HFFc6 (cell line): Measurements from ENCODE around the gene MCAT. TPM values are rescaled to one million over a fixed set of nuclear protein-coding genes. Genes with fewer than 3 reads are reported as not detected.
A peak's percentile ranks its signal among the peaks of the same experiment; 100 is the strongest.

ENCODE experiments used
- DNase-seq: peaks from one replicate; pipeline ENCODE4 v3.0.0-alpha.2; 2018
- H3K27ac Mint-ChIP-seq: 2 replicates; pipeline ENCODE4 v1.8.0; 2020; ENCODE audit warnings: mild to moderate bottlenecking, mixed read lengths
- H3K27me3 Mint-ChIP-seq: 2 replicates; pipeline ENCODE4 v1.8.0; 2021; ENCODE audit warnings: mild to moderate bottlenecking, moderate library complexity, mixed read lengths; ENCODE audit not compliant: insufficient read depth
- H3K36me3 Mint-ChIP-seq: 2 replicates; pipeline ENCODE4 v1.8.0; 2021; ENCODE audit warnings: low read depth, mixed read lengths
- H3K4me1 Mint-ChIP-seq: 2 replicates; pipeline ENCODE4 v1.8.0; 2020; ENCODE audit warnings: low read depth, mixed read lengths
- H3K4me3 Mint-ChIP-seq: 2 replicates; pipeline ENCODE4 v1.8.0; 2020; ENCODE audit warnings: mild to moderate bottlenecking, moderate library complexity, mixed read lengths
- H3K9me3 Mint-ChIP-seq: 2 replicates; pipeline ENCODE4 v1.8.0; 2020; ENCODE audit warnings: mild to moderate bottlenecking, mixed read lengths
- total RNA-seq, 6 experiments: library from RNA; stranded (reverse); fragmentation: NEBNext Ultra II Directional; extraction: Animal tissue kit (Norgen Biotek cat#: 25700); gene quantifications; 2 replicates in 1 of 6; 3 replicates in 5 of 6; pipeline ENCODE4 v1.2.3, GENCODE V29; 2021
- TF ChIP-seq, protein P1 (sequence below): fragments of 200-600 bp; sonication (generic); IDR thresholded peaks from 2 replicates; pipeline ENCODE4 v1.5.0; 2021; ENCODE audit warnings: antibody characterized with exemption, mild to moderate bottlenecking

MCAT gene
- total RNA-seq, 6 experiments from 2014 or later, result 15.1 to 16.6 (median 15.6) TPM

DNA sequence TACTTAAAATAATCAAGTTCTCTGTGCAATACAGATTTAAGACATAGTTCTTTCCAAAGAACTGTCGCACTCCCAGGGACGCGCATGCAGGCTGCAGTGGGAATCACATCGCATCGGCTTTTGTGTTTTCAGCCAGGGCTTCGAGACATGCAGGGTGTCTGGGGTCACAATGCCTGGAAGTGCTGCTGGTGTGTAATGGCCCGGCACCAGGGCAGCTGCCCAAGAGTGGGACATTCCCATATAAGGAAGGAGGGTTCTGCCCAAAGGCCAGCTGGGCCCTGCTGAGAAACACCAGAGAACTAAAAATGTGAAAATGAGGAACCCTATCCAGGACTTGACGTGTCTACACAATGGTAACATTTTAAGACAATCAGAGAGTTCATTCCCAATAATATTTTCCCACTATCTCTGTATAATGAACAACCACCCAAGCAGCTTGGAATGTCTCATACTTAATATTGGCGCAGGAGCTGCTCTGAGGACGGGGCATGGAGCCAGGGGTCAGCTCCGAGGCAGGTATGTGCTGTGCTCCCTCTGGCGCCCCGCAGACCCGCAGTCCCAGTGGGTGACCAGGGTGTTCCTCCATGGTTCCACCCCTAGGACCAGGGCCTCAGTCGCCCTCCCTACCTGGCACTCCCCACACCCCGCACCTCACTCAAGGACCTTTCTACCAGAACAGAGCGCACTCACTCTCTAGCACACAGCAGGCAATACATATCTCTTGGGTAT is 11.3 kb downstream of the MCAT start:
- Mint-ChIP-seq H3K27me3 (peaks cover 2% of the 10 kb centered on the region; the same call in 1 of the 2 replicates), H3K9me3 (no peaks in the 10 kb centered on the region), H3K27ac (no peak overlapping the region), H3K4me3 (no peak overlapping the region), H3K36me3 (no peaks in the 10 kb centered on the region), H3K4me1 (peaks cover 8% of the 10 kb centered on the region)
- no peak for DNase-seq
- TF ChIP-seq, protein P1, sequence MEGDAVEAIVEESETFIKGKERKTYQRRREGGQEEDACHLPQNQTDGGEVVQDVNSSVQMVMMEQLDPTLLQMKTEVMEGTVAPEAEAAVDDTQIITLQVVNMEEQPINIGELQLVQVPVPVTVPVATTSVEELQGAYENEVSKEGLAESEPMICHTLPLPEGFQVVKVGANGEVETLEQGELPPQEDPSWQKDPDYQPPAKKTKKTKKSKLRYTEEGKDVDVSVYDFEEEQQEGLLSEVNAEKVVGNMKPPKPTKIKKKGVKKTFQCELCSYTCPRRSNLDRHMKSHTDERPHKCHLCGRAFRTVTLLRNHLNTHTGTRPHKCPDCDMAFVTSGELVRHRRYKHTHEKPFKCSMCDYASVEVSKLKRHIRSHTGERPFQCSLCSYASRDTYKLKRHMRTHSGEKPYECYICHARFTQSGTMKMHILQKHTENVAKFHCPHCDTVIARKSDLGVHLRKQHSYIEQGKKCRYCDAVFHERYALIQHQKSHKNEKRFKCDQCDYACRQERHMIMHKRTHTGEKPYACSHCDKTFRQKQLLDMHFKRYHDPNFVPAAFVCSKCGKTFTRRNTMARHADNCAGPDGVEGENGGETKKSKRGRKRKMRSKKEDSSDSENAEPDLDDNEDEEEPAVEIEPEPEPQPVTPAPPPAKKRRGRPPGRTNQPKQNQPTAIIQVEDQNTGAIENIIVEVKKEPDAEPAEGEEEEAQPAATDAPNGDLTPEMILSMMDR, result no peak

DNA sequence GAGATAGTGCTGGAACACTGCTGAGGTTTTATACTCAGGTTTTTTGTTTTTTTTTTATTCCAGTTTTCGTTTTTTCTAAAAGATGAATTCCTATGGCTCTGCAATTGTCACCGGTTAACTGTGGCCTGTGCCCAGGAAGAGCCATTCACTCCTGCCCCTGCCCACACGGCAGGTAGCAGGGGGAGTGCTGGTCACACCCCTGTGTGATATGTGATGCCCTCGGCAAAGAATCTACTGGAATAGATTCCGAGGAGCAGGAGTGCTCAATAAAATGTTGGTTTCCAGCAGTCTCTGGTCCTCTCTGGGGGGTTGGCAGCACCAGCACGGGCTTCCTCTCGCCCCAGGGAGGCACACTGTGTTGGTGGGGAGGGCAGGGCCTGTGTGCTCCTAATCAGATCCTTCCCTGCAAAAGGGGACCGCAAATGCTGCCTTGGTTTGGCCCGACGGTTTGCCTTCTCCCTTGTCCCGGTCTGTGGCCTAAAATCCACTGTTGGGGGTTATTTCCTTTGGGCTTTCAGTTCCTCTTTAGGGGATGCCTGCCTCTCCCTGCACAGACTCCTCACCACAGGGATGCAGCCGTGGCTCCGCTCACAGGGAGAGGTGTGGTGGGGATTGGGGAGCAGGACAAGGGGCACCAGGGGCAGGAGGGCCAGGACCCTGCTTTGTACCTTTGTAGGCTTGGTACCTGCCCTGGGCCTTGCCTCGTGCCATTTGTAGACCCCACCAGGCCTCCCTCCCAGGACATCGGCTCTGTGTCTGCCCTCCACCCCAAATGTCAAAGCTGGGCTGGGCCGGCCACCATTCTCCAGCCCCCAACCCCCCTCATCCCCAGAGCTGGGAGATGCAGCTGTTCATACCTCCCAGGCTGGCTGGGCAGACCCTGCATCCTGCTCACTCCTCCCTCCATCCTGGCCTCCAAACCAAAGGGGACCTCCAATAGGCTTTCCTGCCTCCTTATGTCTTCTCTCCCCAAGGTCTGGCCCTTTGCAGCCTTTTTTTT is 13.5 kb downstream of the MCAT start:
- Mint-ChIP-seq H3K4me1 (peaks cover 14% of the 10 kb centered on the region), H3K27ac (no peak overlapping the region), H3K9me3 (no peaks in the 10 kb centered on the region), H3K36me3 (no peaks in the 10 kb centered on the region), H3K27me3 (peaks cover 2% of the 10 kb centered on the region; the same call in 1 of the 2 replicates), H3K4me3 (no peak overlapping the region)
- DNase-seq, result no peak
- TF ChIP-seq, protein P1, result no peak

DNA sequence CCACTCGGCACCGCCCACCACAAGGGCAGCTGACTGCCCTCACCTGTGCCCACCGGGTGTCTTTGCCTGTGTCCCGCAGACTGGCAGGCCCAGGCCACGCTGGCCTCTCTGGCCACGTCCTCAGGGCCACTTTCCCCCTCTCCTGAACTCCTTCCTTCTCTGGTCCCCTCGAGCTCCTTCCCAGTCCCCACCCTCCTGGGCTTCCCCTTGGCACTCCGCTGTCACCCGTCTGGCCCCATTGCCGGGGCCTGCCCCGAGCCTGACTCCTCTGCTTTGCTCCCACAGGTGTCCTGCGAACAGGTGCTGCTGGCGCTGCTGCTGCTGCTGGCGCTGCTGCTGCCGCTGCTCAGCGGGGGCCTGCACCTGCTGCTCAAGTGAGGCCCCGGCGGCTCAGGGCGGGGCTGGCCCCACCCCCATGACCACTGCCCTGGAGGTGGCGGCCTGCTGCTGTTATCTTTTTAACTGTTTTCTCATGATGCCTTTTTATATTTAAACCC is 14.2 kb downstream of the MCAT start:
- TF ChIP-seq, protein P1, result no peak
- H3K27ac Mint-ChIP-seq, result no peak overlapping the region
- H3K4me3 Mint-ChIP-seq, result no peak overlapping the region
- no peaks in the 10 kb centered on the region for H3K9me3 Mint-ChIP-seq
- H3K36me3 Mint-ChIP-seq, result no peaks in the 10 kb centered on the region
- no peak for DNase-seq
- H3K27me3 Mint-ChIP-seq, result peaks cover 2% of the 10 kb centered on the region
- peaks cover 14% of the 10 kb centered on the region for H3K4me1 Mint-ChIP-seq

DNA sequence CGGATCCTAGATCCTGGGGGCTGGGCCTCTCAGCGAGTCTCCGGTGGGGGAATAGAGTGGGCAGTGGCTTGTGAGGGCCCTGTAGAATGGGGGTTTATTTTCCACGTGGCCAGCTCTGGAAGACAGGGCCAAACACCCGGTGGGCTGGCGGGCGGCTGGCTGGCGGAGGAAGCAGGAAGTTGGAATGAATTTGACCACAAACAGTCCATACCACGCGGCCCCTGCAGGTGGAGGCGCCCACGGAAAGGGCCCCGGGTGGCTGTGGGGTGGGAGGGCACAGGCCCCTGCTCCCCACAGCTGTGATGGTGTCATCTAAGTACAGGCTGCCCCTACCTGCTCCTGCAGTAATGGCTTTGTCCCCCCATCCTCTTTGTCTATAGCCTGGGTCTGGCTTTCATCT is 15.1 kb downstream of the MCAT start:
- DNase-seq, result no peak
- Mint-ChIP-seq H3K9me3 (no peaks in the 10 kb centered on the region), H3K27ac (no peak overlapping the region), H3K36me3 (no peaks in the 10 kb centered on the region), H3K27me3 (no peaks in the 10 kb centered on the region; the same call in none of the 2 replicates), H3K4me1 (peaks cover 14% of the 10 kb centered on the region), H3K4me3 (no peak overlapping the region)
- TF ChIP-seq, protein P1, result no peak

DNA sequence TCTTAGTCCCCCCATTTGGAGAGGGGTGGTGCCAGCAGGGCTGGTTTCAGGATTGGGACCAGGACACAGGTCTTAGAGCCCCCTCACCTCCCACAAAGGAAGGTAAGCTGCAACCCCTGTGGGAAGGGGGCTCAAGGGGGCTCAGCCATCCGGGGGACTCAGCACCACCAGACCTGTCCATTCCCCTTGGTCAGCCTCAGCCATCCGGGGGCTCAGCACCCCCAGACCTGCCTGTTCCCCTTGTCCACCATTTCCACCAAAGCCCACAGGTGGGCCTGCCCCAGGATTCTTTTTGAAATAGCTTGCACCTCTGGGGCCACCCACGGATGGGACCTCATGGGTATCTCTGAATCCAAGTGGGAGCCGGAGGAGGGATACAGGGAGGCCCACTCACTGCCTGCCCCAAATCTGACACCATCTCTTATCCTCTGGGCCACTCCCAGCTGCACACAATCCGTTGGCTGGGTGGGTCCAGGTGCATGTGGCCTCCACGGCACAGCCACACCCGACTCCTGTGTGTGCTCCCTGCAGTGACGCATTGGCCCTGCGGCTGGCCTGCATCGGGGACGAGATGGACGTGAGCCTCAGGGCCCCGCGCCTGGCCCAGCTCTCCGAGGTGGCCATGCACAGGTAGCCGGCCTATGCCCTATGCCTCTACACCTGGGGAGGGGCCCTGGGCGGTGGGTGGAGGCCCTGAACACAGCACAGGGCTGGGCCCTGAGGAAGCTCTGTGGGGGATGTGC is 15.9 kb downstream of the MCAT start:
- Mint-ChIP-seq H3K27me3 (no peaks in the 10 kb centered on the region; the same call in none of the 2 replicates), H3K27ac (peak overlapping the region; percentile 75), H3K4me1 (peaks cover 14% of the 10 kb centered on the region), H3K9me3 (no peaks in the 10 kb centered on the region), H3K36me3 (no peaks in the 10 kb centered on the region), H3K4me3 (no peak overlapping the region)
- TF ChIP-seq, protein P1, result no peak
- no peak for DNase-seq
